ENCODE results near the gene SIX2. TPM values are rescaled to one million over a fixed set of nuclear protein-coding genes. Genes with fewer than 3 reads are reported as not detected.
A peak's percentile ranks its signal among the peaks of the same experiment; 100 is the strongest.

SIX2 gene
- total RNA-seq, 1 donor from 2014 or later: 4.2 TPM

DNA sequence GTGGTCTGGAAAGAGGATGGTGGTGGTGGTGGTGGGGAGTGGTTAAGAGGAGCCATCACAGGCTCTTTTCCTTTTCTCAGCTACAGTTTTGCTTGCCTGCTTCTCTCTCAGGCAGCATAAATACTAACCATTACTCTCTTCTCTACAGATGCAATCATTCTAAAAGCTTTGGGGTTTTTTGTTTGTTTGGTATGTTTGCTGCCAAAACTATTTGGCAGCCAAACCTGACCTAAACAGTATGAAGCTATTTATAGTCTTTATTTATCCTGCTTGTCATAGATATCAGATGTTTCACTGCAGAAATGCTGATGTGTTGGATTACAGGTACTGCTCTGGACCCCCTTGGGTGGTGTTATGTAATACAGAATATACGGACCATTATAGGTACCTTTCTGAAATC, 52.4 kb downstream of the SIX2 start:
- no peak for DNase-seq (ENCODE audit: low read depth)
- no peak for FAIRE-seq
- Histone ChIP-seq H3K36me3 (ENCODE audit: control insufficient read depth, insufficient read depth, low read length) (no peaks in the 10 kb centered on the region), H3K27me3 (ENCODE audit: control insufficient read depth, insufficient read depth, low read length) (peaks cover 26% of the 10 kb centered on the region), H3K4me3 (ENCODE audit: low read depth, low read length) (no peak overlapping the region)
- TF ChIP-seq, protein P1, sequence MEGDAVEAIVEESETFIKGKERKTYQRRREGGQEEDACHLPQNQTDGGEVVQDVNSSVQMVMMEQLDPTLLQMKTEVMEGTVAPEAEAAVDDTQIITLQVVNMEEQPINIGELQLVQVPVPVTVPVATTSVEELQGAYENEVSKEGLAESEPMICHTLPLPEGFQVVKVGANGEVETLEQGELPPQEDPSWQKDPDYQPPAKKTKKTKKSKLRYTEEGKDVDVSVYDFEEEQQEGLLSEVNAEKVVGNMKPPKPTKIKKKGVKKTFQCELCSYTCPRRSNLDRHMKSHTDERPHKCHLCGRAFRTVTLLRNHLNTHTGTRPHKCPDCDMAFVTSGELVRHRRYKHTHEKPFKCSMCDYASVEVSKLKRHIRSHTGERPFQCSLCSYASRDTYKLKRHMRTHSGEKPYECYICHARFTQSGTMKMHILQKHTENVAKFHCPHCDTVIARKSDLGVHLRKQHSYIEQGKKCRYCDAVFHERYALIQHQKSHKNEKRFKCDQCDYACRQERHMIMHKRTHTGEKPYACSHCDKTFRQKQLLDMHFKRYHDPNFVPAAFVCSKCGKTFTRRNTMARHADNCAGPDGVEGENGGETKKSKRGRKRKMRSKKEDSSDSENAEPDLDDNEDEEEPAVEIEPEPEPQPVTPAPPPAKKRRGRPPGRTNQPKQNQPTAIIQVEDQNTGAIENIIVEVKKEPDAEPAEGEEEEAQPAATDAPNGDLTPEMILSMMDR (IDR thresholded peaks at IDR 0.05; ENCODE audit: insufficient read depth, low read length, severe bottlenecking): no peak

DNA sequence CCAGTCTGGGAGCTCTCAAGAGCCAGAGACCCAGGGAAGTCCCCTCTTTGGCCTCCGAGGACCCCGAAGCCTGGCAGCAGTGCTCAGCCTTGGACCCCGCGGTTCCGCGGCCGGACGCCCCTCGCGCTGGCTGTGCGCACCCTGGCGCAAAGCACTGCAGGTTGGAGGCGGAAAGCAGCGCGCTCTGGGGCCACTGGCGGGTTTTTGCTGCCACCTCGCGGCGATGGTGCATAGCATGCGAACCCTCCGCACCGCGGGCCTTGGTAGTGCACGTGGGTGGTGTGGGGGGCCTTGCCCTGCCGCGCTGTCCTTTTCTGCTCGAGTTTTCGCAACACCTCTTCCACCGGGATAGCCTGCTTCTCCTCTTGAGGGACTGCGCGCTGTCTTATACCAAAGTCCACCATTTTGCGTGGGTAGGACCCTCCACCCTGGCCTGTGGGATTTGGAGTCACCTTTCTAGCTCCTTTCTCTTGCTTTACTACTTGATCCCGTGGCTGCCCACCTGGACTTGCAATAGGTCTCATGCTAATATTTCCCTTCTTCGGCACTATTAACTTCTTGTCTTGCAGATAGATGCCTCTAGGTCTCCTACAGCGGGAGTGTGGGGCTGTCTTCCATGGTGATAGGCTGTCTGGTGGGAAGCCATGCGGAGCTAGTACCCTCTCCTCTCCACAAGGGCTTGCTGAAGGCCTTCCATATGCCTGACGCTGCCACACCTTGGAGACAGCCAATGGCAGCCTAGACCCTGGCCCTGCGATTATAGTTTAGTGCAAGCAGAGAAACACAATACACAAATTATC, 53.5 kb downstream of the SIX2 start:
- FAIRE-seq (no peak), DNase-seq (ENCODE audit: low read depth) (peak; percentile 33)
- no peaks in the 10 kb centered on the region for H3K36me3 ChIP-seq (ENCODE audit: control insufficient read depth, insufficient read depth, low read length)
- TF ChIP-seq, protein P1 (IDR thresholded peaks at IDR 0.05; ENCODE audit: insufficient read depth, low read length, severe bottlenecking): peak; percentile 94
- H3K27me3 ChIP-seq (ENCODE audit: control insufficient read depth, insufficient read depth, low read length): peaks cover 28% of the 10 kb centered on the region
- no peak overlapping the region for H3K4me3 ChIP-seq (ENCODE audit: low read depth, low read length)

Other genes with a start within 250 kb of the SIX2 start
- not detected in 2 replicates for gene SIX3, start 67.8 kb downstream of the SIX2 start, total RNA-seq

Data from bronchial epithelial cell (primary cell).